ENCODE measurements around the gene TP53AIP1. TPM values are rescaled to one million over a fixed set of nuclear protein-coding genes. Genes with fewer than 3 reads are reported as not detected.

Gene TP53AIP1
- total RNA-seq, 1 experiment from 2014 or later = not detected

- no peak for TF ChIP-seq CTCF (conservative IDR thresholded peaks at IDR 0.05)
- WGBS (ENCODE audit: extremely low coverage, insufficient read length, low lambda C conversion rate) = no CpG with 5 or more reads among the region's 9 CpGs
- Histone ChIP-seq H4K8ac (replicated peaks; ENCODE audit: insufficient read length, low read depth, low read length) (no peak overlapping the region), H2AFZ (ENCODE audit: low read length) (no peak overlapping the region), H3K4me2 (ENCODE audit: insufficient read depth, insufficient read length, low read length) (no peak overlapping the region), H4K5ac (ENCODE audit: insufficient read length, low read depth, low read length) (no peak overlapping the region), H3K18ac (ENCODE audit: insufficient read length, low read depth, low read length) (no peak overlapping the region), H3K4ac (ENCODE audit: low read depth, low read length) (no peak overlapping the region), H3K14ac (ENCODE audit: insufficient read depth, low read length) (no peak overlapping the region), H3K23me2 (ENCODE audit: insufficient read length, low read depth, low read length, poor library complexity, severe bottlenecking) (no peaks in the 10 kb centered on the region), H3K79me2 (ENCODE audit: insufficient read depth, low read length) (no peaks in the 10 kb centered on the region), H3K27ac (ENCODE audit: insufficient read length, low read depth, low read length) (no peak overlapping the region), H2BK120ac (ENCODE audit: low read depth, low read length, poor library complexity, severe bottlenecking) (no peak overlapping the region), H3K9me3 (ENCODE audit: control insufficient read depth, low read depth, low read length) (no peaks in the 10 kb centered on the region), H2BK12ac (ENCODE audit: insufficient read length, low read depth, low read length) (no peak overlapping the region), H3K27me3 (ENCODE audit: insufficient read depth, low read length) (no peaks in the 10 kb centered on the region), H3K9ac (ENCODE audit: extremely low read depth, insufficient read length, low read length) (no peak overlapping the region), H3K79me1 (ENCODE audit: insufficient read depth, low read depth, low read length, poor library complexity, severe bottlenecking) (no peaks in the 10 kb centered on the region), H2BK20ac (ENCODE audit: low read depth, low read length, poor library complexity, severe bottlenecking) (no peak overlapping the region), H3K23ac (ENCODE audit: insufficient read length, low read depth, low read length) (no peak overlapping the region), H2BK15ac (ENCODE audit: low read depth, low read length) (no peak overlapping the region), H2BK5ac (ENCODE audit: insufficient read length, low read length) (no peak overlapping the region), H3K4me1 (ENCODE audit: insufficient read depth, low read length) (no peaks in the 10 kb centered on the region), H4K20me1 (ENCODE audit: control insufficient read depth, insufficient read depth, insufficient read length) (no peaks in the 10 kb centered on the region), H3K56ac (ENCODE audit: insufficient read length, low read depth, low read length) (no peak overlapping the region), H4K91ac (ENCODE audit: insufficient read length, low read depth, low read length) (no peak overlapping the region), H2AK5ac (ENCODE audit: insufficient read length, low read length) (no peak overlapping the region), H3T11ph (ENCODE audit: low read length) (no peak overlapping the region)
- no peak overlapping the region for H3K27ac Mint-ChIP-seq
- H3K4me3 Mint-ChIP-seq = no peak overlapping the region
- DNase-seq = no peak
- peaks cover 22 to 35% (median 34%) of the 10 kb centered on the region in 3 experiments; a peak in 6 of 7 replicates for H3K36me3 Mint-ChIP-seq (ENCODE audit: insufficient read depth in 1 of 3, low read depth in 3 of 3)
- peaks cover 7 to 9% of the 10 kb centered on the region in 2 experiments; a peak in 3 of 4 replicates for H3K4me1 Mint-ChIP-seq
- no peaks in the 10 kb centered on the region for H3K9me3 Mint-ChIP-seq
- H3K27me3 Mint-ChIP-seq (ENCODE audit: low read depth) = no peaks in the 10 kb centered on the region
Observed at GRCh38 chr11:128968916-128969315, 26.2 kb upstream of the TP53AIP1 start.
